GM18502 (cell line): Measurements from ENCODE around the gene PGM5.

Experiments
- ATAC-seq: cut with Tn5 transposase; IDR thresholded peaks from one replicate; pipeline ENCODE4 v1.9.1; 2021; ENCODE audit warnings: mild to moderate bottlenecking; ENCODE audit not compliant: unreplicated experiment, poor library complexity

Gene PGM5

GRCh38 chr9:68492806-68493205 lies 136.4 kb downstream of the PGM5 start:
- ATAC-seq: no peak

GRCh38 chr9:68493541-68493940 lies 137.1 kb downstream of the PGM5 start:
- no peak for ATAC-seq

DNA sequence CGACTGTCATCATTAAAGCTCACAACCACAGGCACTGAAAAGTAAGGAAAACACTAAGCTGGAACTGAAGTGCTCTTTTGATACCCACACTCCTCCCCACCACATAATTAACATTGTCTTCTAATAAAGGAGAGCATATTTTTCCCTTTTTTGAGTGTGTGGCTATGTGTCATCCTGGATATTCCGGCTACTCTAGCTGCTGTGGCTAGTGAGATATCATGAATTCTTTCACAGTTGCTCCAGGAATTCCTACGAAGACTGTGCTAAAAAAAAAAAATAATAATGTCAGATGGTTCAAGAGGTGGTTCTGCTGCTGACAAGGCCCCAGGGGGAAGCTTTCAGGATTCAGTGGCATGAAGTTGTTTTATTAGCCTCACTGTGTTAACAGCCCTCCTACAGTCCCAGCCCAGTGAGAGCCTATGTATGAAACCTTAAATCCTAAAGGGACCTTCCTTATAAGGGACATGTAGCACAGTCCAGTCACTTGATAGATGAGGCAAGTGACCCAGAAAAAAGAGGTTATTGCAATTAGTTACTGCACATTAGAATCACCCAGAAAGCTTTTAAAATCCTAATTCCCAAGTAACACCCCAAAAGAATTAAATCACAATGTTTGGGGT lies 137.7 kb downstream of the PGM5 start:
- ATAC-seq: no peak

GRCh38 chr9:68495247-68495646 lies 138.8 kb downstream of the PGM5 start:
- no peak for ATAC-seq

GRCh38 chr9:68496356-68496755 lies 139.9 kb downstream of the PGM5 start:
- ATAC-seq: no peak

DNA sequence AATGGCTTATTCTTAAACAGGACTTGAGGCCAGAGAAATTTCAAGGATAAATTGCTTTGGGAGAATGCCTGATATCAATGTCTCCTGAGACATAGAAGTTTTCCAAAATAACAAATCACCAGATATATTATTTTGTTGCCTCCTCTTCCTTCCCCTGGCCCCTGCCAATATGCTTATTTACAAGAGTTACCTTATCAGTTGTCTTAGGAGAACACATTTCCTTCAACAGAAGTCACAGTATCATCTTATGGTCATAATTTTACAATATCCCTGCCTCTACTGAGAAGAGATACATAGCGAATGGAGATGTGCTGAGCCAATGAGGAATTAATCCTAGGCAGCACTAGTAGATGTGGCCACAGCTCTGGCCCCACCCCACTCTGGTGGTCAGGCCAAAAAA lies 141.2 kb downstream of the PGM5 start:
- no peak for ATAC-seq

GRCh38 chr9:68498816-68499215 lies 142.4 kb downstream of the PGM5 start:
- no peak for ATAC-seq

- ATAC-seq: no peak
Observed at GRCh38 chr9:68500457-68501381, 144.3 kb downstream of the PGM5 start.

DNA sequence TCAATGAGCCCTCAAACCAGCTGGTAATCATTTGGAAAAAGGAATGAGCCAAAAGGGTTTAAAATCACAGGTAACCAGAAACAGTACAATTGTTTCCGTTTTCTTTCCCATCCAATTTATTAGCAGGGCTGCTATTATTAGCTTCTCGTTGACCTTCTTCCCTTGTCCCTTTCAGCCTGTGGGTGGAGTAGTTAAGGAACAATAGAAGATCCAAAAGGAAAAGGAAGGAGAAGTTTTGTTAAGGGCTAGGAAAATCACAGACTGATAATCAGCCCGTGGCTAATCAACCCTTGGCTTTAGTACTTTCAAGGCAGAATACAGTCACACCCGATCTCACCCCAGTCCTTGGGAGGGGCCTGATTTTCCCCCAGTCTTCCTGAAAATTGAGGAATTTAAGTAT lies 145.9 kb downstream of the PGM5 start:
- ATAC-seq: no peak

GRCh38 chr9:68505681-68506409 lies 149.4 kb downstream of the PGM5 start:
- peak; percentile 79 for ATAC-seq

DNA sequence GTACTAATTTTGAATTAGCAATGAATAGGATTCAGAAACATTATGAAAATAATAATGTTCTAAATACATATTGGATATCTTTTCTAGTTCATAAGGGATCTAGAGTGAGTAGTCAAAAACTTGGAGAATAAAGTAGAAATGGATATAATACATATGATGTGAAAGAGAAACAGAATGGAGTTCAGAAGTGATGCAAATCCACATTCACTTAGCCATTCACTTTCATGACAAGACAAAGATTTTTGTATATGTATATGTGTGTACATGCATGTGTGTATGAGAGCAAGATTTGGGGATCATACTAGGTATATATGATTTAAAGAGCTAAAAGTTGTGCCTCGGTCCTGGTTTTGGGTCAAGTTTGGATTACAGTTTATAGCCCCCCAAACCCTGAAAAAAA lies 150.1 kb downstream of the PGM5 start:
- no peak for ATAC-seq

GRCh38 chr9:68507130-68507805 lies 150.9 kb downstream of the PGM5 start:
- ATAC-seq: no peak

GRCh38 chr9:68507806-68508145 lies 151.4 kb downstream of the PGM5 start:
- no peak for ATAC-seq

- ATAC-seq: no peak
Observed at GRCh38 chr9:68508547-68508946, 152.1 kb downstream of the PGM5 start.

- no peak for ATAC-seq
Observed at GRCh38 chr9:68509689-68510088, 153.3 kb downstream of the PGM5 start.

DNA sequence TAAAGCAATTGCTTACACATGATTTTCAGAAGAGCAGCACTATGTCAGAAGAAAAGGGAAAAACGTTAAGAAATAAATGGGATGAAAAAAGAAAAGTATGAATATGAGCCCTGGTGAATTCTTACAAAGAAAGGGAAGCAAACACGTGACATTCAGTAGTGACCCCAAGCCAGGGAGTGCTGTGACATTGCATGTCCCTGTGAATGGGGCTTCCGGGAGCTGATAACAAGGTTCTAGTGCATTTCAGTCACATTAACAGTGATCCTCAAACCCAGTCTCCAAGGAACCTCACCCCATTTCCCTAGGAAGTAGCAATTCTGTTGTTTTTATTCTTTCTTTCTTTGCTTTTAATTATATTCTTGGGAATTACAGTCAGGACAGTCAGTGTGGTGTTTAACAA lies 157.0 kb downstream of the PGM5 start:
- ATAC-seq: no peak

GRCh38 chr9:68513981-68514380 lies 157.6 kb downstream of the PGM5 start:
- ATAC-seq: no peak

DNA sequence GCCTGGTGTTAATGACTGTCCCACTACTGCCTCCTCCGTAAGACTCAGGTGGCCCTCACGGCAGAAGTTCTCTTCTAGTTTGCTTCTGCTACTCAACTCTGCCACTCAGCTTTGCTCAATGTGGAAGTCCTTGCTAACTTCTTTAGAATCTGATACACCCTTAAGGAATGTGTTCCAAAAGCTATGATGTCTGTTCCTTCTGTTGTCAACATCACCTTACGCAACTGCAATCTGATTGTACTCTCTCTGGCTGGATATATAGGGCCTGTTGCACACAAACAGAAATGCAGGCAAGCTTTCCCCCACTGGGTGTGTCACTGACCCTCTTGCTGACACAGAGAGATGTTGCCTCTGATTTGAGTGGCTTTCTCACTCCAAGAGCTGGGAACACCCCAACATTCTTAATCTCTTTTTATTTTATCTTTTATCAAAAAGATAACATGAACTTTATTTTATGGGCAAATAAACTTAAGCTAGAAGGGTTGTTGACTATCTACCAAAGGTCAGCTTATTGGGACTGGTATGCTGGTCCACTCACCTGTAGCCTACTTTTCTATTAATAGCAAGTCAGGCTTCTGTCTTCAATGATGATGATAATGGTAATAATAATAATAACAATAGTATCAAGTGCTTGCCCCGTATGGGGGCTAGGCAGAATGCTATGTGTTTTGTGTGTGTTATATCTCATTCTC lies 159.1 kb downstream of the PGM5 start:
- no peak for ATAC-seq

DNA sequence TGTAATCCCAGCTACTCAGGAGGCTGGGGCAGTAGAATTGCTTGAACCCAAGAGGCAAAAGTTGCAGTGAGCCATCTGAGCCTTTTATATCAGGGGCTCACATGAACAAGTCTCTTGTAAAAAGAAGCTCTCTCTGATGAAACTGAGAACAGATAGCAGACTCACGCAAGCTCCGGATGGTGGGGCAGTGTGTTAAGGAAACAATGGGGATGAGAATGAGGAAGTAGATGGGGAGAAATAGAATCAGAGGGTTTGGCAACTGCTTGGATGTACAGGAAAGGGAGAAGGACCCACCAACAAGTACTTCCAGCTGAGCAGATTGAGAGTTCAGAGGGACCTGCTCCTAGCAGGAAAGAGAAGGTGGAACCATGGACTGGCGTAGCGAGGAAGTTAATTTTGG lies 165.7 kb downstream of the PGM5 start:
- ATAC-seq: no peak

GRCh38 chr9:68522954-68523353 lies 166.5 kb downstream of the PGM5 start:
- no peak for ATAC-seq
